Measurements from ENCODE around the gene GRK4. TPM values are rescaled to one million over a fixed set of nuclear protein-coding genes. Genes with fewer than 3 reads are reported as not detected.

GRK4 gene
- total RNA-seq, 2 donors from 2014 or later = 7.0 to 8.2 TPM

DNA sequence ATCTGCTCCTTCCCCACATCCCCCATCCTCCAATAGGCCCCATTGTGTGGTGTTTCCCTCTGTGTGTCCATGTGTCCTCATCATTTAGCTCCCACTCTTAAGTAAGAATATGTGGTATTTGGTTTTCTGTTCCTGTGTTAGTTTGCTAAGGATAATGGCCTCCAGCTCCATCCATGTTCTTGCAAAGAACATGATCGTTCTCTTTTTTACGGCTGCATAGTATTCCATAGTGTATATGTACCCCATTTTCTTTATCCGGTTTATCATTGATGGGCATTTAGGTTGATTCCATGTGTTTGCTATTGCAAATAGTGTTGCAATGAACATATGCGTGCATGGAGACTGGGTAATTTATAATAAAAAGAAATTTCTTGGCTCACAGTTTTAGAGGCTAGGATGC lies 31.5 kb downstream of the GRK4 start:
- TF ChIP-seq, protein P1, sequence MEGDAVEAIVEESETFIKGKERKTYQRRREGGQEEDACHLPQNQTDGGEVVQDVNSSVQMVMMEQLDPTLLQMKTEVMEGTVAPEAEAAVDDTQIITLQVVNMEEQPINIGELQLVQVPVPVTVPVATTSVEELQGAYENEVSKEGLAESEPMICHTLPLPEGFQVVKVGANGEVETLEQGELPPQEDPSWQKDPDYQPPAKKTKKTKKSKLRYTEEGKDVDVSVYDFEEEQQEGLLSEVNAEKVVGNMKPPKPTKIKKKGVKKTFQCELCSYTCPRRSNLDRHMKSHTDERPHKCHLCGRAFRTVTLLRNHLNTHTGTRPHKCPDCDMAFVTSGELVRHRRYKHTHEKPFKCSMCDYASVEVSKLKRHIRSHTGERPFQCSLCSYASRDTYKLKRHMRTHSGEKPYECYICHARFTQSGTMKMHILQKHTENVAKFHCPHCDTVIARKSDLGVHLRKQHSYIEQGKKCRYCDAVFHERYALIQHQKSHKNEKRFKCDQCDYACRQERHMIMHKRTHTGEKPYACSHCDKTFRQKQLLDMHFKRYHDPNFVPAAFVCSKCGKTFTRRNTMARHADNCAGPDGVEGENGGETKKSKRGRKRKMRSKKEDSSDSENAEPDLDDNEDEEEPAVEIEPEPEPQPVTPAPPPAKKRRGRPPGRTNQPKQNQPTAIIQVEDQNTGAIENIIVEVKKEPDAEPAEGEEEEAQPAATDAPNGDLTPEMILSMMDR (IDR thresholded peaks at IDR 0.05) = no peak
- Histone ChIP-seq H3K36me3 (no peaks in the 10 kb centered on the region), H3K4me3 (no peak overlapping the region)

DNA sequence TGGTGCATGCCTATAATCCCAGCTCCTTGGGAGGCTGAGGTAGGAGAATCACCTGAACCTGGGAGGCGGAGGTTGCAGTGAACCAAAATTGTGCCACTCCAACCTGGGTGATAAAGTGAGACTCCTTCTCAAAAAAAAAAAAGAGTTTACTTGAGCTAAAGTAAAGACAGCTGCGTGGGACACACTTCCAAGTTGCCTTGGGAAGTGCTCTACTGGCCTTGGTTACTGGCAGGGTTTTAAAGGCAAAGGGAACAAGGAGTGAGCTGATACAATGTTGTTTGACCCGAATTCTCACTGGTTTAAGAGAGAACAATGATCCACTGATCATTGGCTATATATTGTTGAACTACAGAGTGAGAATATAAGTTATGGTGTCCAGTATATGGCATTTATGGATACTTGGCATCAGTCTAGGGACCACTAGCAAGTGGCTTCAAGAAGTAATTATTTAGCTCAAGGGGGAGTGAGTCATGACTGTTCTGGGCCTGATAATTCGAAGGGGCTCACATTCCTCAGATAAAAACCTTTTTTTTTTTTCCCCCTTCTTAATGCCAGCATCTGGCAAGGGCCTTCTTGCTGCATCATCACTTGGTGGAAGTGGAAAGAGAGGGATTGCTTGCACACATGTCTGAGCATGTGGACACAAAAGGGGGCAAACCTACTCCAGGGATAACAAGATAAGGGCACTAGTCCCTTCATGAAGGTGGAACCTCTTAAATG lies 32.3 kb downstream of the GRK4 start:
- TF ChIP-seq, protein P1 (IDR thresholded peaks at IDR 0.05) = no peak
- Histone ChIP-seq H3K27me3 (no peaks in the 10 kb centered on the region), H3K36me3 (no peaks in the 10 kb centered on the region), H3K4me3 (no peak overlapping the region), H3K27ac (no peak overlapping the region), H3K4me1 (no peaks in the 10 kb centered on the region), H3K9me3 (no peaks in the 10 kb centered on the region)
- no peak for DNase-seq (ENCODE audit: low spot score)

More for the DNA sequence above, 31.5 kb downstream of the GRK4 start:
- Histone ChIP-seq H3K4me1 (no peaks in the 10 kb centered on the region), H3K9me3 (no peaks in the 10 kb centered on the region), H3K27ac (no peak overlapping the region), H3K27me3 (no peaks in the 10 kb centered on the region)
- no peak for DNase-seq (ENCODE audit: low spot score)

DNA sequence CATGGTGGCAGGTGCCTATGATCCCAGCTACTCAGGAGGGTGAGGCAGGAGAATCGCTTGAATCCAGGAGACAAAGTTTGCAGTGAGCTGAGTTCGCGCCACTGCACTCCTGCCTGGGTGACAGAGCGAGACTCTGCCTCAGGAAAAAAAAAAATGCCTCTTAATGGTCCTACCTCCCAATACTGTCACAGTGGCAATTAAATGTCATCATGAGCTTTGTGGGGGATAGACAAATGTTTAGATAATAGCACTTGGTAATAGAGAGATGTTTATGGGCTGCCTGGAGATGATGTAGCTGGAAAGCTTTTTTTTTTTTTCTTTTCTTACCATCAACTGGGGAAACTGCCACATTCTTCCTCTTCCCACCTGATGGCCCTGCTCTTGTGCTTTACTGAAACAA lies 33.0 kb downstream of the GRK4 start:
- no peaks in the 10 kb centered on the region for H3K36me3 ChIP-seq
- H3K27me3 ChIP-seq = no peaks in the 10 kb centered on the region
- TF ChIP-seq, protein P1 (IDR thresholded peaks at IDR 0.05) = no peak
- no peak overlapping the region for H3K27ac ChIP-seq
- H3K4me1 ChIP-seq = no peaks in the 10 kb centered on the region
- no peak for DNase-seq (ENCODE audit: low spot score)
- no peaks in the 10 kb centered on the region for H3K9me3 ChIP-seq
- H3K4me3 ChIP-seq = no peak overlapping the region

DNA sequence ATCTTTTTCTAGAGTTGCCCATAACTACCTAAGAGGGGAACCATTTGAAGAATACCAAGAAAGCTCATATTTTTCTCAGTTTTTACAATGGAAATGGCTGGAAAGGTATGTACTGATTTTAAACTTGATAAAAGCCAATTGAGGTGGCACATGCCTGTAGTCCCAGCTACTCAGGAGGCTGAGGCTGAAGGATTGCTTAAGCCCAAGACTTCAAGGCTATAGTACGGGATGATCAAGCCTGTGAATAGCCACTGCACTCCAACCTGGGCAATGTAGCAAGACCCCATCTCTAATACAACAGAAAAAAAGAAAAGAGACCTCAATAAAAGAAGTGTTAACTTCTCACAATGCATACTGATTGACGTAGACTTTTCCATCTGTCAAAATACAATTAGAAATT lies 44.4 kb downstream of the GRK4 start:
- no peaks in the 10 kb centered on the region for H3K9me3 ChIP-seq
- no peaks in the 10 kb centered on the region for H3K36me3 ChIP-seq
- no peak overlapping the region for H3K4me3 ChIP-seq
- no peaks in the 10 kb centered on the region for H3K4me1 ChIP-seq
- TF ChIP-seq, protein P1 (IDR thresholded peaks at IDR 0.05) = no peak
- no peaks in the 10 kb centered on the region for H3K27me3 ChIP-seq
- no peak for DNase-seq (ENCODE audit: low spot score)
- H3K27ac ChIP-seq = no peak overlapping the region

DNA sequence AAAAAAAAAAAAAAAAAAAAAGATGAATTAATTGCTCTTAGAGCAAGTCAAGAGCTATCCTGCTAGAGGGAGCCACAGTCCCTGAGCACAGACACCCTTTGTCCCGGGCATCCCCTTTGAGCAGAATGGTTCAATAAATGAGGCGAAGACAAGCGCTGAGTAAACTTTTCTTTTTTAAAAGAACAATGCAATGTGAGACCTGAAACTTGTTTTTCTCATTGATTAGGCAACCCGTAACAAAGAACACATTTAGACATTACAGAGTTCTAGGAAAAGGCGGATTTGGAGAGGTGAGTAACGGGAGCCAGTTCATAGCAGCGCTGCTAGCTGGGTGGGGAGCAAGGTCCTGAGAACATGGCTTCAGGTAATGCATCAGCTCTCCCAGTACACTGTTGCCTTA lies 46.1 kb downstream of the GRK4 start:
- H3K27ac ChIP-seq = no peak overlapping the region
- TF ChIP-seq, protein P1 (IDR thresholded peaks at IDR 0.05) = no peak
- no peak overlapping the region for H3K4me3 ChIP-seq
- H3K27me3 ChIP-seq = no peaks in the 10 kb centered on the region
- H3K4me1 ChIP-seq = no peaks in the 10 kb centered on the region
- H3K36me3 ChIP-seq = no peaks in the 10 kb centered on the region
- DNase-seq (ENCODE audit: low spot score) = no peak
- H3K9me3 ChIP-seq = no peaks in the 10 kb centered on the region

DNA sequence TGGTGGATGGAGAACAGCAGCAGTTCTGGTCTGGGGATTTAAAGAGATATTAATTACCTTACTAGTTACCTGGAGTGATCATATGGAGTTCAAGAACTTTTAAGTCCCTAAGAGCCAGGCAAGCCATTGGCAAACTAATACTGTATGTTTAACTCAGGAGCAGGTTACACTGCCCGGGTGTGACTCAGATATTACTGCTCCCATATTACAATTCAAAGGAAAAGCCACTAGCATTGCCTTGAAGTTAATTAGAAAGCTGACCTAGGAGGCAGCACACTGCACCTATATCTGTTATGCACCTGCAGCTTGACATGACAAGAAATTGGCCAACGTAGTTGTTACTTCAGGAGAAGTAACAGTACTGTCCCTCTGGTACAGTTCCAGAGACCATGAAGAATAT lies 47.2 kb downstream of the GRK4 start:
- TF ChIP-seq, protein P1 (IDR thresholded peaks at IDR 0.05) = no peak
- H3K9me3 ChIP-seq = no peaks in the 10 kb centered on the region
- H3K4me1 ChIP-seq = no peaks in the 10 kb centered on the region
- H3K27me3 ChIP-seq = no peaks in the 10 kb centered on the region
- no peaks in the 10 kb centered on the region for H3K36me3 ChIP-seq
- no peak for DNase-seq (ENCODE audit: low spot score)
- no peak overlapping the region for H3K27ac ChIP-seq
- no peak overlapping the region for H3K4me3 ChIP-seq
